GM19239 (cell line): ENCODE data around the gene SUMO3.
A peak's percentile ranks its signal among the peaks of the same experiment; 100 is the strongest.

Experiments
- DNase-seq: peaks from one replicate; pipeline ENCODE4 v3.0.0; 2011; ENCODE audit warnings: low spot score; ENCODE audit not compliant: insufficient read length
- FAIRE-seq: peaks from 2 replicates; lab custom pipeline; 2011; peaks lifted over from hg19 to GRCh38; lab: Jason Lieb, UNC

The SUMO3 gene

DNA sequence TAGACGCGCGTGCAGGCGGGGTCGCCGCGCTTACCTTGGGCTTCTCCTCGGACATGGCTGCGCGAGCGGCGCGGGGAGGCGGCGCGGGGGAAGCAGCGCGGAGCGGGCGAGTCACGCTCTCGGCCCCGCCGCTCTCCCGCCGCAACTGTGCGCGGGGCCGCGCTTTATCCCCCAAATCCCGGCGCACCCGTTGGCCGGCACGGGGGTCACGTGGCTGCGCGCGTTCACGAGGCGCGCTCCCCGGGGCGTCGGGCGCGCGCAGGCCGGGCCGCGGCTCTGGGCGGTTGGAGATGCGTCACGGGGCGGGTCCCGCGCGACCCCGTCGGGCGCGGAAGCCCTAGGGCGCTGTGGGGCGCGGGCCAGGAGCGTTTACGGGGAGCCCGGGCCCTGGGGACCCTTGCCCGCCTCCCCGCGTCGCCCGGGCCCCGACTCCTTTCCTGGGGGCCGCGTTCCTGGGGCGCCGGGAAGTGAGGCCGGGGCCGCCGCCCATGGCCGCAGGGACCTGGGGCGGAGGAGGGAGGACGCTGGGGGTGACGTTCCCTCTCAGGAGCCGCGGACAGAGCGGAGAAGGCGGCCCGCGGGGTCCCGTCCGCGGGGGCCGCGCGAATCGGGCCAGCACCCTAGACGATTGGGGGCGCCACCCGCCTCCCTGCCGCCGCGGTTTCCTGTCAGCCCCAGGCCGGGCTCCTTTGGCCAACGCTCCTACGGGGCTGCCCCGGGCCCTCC is at the start of gene SUMO3:
SUMO3 (minus strand) TSS at position 149 of the 726 bp plus-strand sequence; CDS start at position 55, 94 bp downstream.
- FAIRE-seq (peak; percentile 53), DNase-seq (peak; percentile 94)

- no peak for FAIRE-seq
These were observed 49.6 kb upstream of the SUMO3 start for GRCh38 chr21:44867464-44867863.

GRCh38 chr21:44866780-44867179 is 48.9 kb upstream of the SUMO3 start:
- FAIRE-seq: no peak
- DNase-seq: no peak

More at GRCh38 chr21:44867464-44867863, 49.6 kb upstream of the SUMO3 start:
- no peak for DNase-seq

DNA sequence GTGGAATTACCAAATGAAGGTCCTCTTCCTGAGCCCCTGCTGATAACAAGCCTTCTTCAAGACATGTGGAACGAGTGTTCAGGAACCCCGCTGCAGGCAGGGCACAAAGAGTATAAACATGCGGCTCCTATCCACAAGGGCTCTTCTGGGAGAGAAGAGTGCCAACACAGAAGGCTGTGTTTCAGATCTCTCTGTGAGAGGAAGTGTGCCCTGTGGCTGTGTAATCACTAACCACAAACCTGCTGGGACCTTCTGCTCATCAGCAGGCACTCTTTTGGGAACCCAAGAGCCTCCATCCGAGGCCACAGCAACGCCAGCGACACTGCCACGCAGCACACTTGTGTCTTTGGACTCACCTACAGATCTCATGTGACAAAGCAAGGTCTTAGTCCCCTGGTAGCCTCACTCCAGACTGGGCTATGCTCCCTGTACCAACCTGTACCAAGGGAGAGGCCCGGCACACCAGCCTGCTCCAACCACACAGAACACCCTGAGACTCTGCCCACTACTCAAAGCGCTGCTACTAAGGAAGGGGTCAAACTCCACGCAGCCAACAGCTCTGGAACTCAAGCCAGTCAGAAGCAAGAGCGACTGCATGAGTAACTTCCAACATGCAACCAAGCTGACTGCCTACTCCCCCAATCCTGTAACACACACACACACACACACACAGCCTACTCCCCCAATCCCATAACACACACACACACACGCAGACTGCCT is 47.9 kb upstream of the SUMO3 start:
- peak; percentile 70 for FAIRE-seq
- no peak for DNase-seq

GRCh38 chr21:44862869-44863685 is 45.2 kb upstream of the SUMO3 start:
- DNase-seq (no peak), FAIRE-seq (no peak)

DNA sequence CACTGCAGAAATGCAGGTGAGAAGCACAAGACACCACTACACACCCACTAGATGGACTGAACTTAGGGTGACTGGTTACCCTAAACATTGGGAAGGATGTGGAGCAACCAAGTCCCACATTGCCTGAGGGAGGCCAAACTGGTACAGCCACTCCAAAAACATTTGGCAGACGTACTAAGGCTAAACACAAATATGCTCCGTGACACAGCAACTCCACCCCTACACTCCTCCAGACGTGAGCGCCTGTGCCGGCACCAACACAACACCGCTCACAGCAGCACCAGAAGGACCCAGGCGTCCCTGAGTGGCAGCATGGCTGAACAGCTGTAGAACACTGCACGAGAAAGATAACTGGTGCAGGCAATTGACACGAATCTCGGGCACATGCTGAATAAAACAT is 40.9 kb upstream of the SUMO3 start:
- no peak for FAIRE-seq
- no peak for DNase-seq

- DNase-seq (no peak), FAIRE-seq (no peak)
These were observed 40.4 kb upstream of the SUMO3 start for GRCh38 chr21:44858291-44858690.

GRCh38 chr21:44857127-44857892 is 39.4 kb upstream of the SUMO3 start:
- FAIRE-seq (no peak), DNase-seq (no peak)

- FAIRE-seq: no peak
These were observed 38.3 kb upstream of the SUMO3 start for GRCh38 chr21:44856131-44856530.

DNA sequence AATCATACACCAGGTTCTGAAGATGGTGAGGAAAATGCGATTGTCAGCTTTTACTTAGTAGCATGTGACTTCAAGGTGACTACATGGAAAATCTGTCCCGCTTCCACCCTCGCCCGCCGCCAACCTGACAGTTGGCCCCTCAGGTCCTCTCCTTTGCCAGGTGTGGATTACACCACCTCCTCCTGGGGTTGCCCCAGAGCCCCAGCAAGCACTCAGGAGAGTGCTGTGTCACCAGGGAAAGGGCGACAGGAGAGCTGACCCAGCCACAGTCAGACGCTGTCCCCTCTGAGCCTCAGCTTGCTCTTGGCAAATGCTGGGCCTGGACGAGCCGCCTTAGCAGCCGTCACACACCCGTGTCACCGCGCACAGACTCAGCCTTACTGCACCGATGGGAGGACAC is 37.7 kb upstream of the SUMO3 start:
- no peak for DNase-seq
- FAIRE-seq: no peak

More at GRCh38 chr21:44856131-44856530, 38.3 kb upstream of the SUMO3 start:
- no peak for DNase-seq

GRCh38 chr21:44854664-44855446 is 37.0 kb upstream of the SUMO3 start:
- FAIRE-seq (no peak), DNase-seq (no peak)

- no peak for DNase-seq
- no peak for FAIRE-seq
These were observed 36.5 kb upstream of the SUMO3 start for GRCh38 chr21:44854391-44854663.

- FAIRE-seq: no peak
- no peak for DNase-seq
These were observed 35.9 kb upstream of the SUMO3 start for GRCh38 chr21:44853601-44854390.

DNA sequence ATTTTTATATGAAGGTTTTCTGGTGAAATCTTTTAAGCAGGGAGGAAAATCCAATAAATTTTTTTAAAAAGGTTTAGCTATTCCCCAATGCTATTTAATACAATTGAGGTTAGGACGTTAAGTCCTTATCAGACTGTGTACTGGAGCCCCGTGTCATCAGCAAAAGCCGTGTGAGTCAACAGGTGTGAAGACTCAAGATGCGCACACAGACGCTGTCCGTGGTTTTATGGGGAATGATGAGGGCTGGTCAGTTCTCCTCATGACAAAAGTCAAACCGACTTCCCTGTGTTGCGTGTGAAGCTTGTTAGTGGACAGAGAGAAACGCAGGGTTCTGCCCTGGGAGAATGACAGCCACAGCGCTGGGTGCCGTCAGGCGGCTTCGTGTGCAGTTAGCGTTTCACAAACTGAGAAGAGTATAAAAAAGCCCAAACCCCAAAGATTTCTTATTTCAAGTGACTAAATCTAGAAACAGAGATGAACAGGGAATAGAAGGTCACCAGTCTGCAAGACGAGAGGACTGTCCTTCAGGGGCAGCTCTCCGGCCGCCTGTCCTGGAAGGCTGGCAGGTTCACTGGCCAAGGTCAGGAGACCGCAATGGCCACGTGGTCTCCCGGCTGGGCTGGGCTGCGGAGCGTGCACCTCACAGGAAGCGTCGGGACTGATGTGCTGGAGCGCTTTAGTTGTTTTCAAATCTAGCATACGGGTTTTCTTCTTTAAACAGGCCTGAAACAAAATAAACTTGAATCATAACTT is 33.2 kb upstream of the SUMO3 start:
- FAIRE-seq: no peak
- no peak for DNase-seq

DNA sequence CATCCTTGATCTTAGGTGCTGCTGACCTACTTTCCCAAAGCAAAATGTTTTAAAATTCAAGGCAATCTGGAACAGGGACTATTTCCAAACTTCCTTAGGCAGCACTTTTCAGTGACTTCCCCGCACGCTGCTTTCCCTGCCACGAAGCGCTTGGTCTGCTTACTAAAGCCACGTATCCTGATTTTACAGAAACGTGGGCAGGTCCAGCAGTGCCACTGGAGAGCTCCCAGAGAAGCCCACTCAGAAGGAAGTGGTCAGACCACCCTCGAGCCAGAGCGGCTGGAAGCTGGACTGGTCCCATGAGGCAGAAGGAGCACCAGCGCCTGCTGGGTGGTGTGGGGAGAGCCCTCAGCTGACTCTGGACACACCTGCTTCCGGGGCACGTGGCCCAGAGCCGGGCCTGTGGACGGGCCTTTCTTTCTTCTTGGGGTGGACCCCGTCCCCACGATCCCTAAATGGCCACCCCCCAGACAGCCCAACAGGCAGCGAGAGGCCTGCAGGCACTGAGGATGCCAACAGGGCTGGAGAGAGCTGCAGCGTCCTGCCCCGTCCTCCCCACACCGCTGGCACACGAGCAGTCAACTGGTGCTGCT is 32.4 kb upstream of the SUMO3 start:
- no peak for DNase-seq
- FAIRE-seq: no peak

- FAIRE-seq: no peak
- no peak for DNase-seq
These were observed 31.8 kb upstream of the SUMO3 start for GRCh38 chr21:44849616-44850130.

DNA sequence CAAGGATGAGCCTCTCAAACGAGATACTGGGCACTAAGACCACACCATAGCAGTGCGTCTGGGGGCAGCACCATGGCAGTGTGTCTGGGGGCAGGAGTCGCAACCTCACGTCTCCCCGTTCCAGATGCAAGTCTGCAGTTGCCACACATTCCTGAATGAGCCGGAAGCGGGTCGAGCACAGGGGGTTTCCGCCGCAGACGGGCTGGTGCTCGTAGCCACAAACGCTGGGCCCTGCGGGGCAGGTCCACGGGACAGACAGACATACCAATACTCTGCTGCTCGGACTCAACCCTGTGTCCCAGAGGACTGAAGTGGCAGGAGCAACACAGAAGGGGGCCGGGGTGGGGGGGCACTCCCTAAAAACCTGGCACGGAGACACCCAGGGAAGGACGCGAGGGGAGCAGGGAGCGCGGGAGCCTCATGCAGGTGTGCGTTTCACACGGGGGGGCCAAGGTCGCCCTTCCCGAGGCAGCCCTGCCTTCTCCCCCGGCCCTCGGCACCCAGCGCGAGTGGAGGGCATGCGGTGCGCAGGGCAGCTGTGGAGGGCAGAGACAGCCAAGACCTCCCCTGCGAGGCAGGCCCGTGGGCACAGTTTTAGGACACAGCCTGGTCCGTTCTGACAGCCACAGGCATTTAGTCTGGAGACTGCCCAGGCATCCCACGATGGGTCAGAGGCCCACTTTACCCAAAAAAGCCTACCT is 31.1 kb upstream of the SUMO3 start:
- FAIRE-seq (no peak), DNase-seq (no peak)
